SJSA1 (cell line): ENCODE results near the gene TMEM231. TPM values are rescaled to one million over a fixed set of nuclear protein-coding genes. Genes with fewer than 3 reads are reported as not detected.
"Not testable (repeated sequence)": the region's sequence is repeated elsewhere in the genome, so short reads cannot be mapped to it uniquely, and the experiment has no call there.

Experiments used
- DNase-seq, 2 experiments: peaks; one replicate each; pipeline ENCODE4 v3.0.0-alpha.2; 2015 to 2020; ENCODE audit warnings: low spot score in 2 of 2, low read depth in 1 of 2
- H3K27ac ChIP-seq: fragments of 250-450 bp; sonication (Bioruptor Pico); 2 replicates; pipeline ENCODE4 v1.5.1; 2020; ENCODE audit warnings: mild to moderate bottlenecking, moderate library complexity
- H3K27me3 ChIP-seq: fragments of 250-450 bp; sonication (Bioruptor Pico); replicated peaks from 2 replicates; pipeline ENCODE4 v1.5.1; 2020; ENCODE audit warnings: mild to moderate bottlenecking, moderate library complexity
- H3K36me3 ChIP-seq: fragments of 250-450 bp; sonication (Bioruptor Pico); 2 replicates; pipeline ENCODE4 v1.5.1; 2020; ENCODE audit warnings: mild to moderate bottlenecking
- H3K4me1 ChIP-seq: fragments of 250-450 bp; sonication (Bioruptor Pico); replicated peaks from 2 replicates; pipeline ENCODE4 v1.6.1; 2021; ENCODE audit warnings: mild to moderate bottlenecking
- H3K4me3 ChIP-seq: fragments of 250-450 bp; sonication (Bioruptor Pico); 2 replicates; pipeline ENCODE4 v1.5.1; 2020; ENCODE audit warnings: mild to moderate bottlenecking
- H3K9me3 ChIP-seq: fragments of 250-450 bp; sonication (Bioruptor Pico); replicated peaks from 2 replicates; pipeline ENCODE4 v1.5.1; 2020; ENCODE audit warnings: mild to moderate bottlenecking
- total RNA-seq: library from RNA; depleted of rRNA; stranded (reverse); fragments of >200 nt; shearing (Covaris generic); gene quantifications from 2 replicates; pipeline ENCODE4 v1.2.3, GENCODE V29; 2014

Gene TMEM231
- total RNA-seq, 1 experiment from 2014 or later = 7.0 TPM

- Histone ChIP-seq H3K27ac (no peak overlapping the region), H3K36me3 (no peaks in the 10 kb centered on the region), H3K9me3 (no peaks in the 10 kb centered on the region), H3K4me1 (0 out of 2 replicates have a peak, but pooled peaks cover 6% of the 10 kb centered on the region), H3K4me3 (peak overlapping the region; percentile 51), H3K27me3 (peaks cover 8% of the 10 kb centered on the region; the same call in 1 of the 2 replicates)
- no peak for DNase-seq
These were observed 439 bp upstream of the TMEM231 start for GRCh38 chr16:75556431-75556950.

GRCh38 chr16:75555213-75555706 is 792 bp downstream of the TMEM231 start:
- Histone ChIP-seq H3K9me3 (no peaks in the 10 kb centered on the region), H3K36me3 (no peaks in the 10 kb centered on the region), H3K27me3 (peaks cover 1% of the 10 kb centered on the region; the same call in 1 of the 2 replicates), H3K4me3 (peak overlapping the region; percentile 51), H3K4me1 (0 out of 2 replicates have a peak, but pooled peaks cover 6% of the 10 kb centered on the region), H3K27ac (peak overlapping the region; percentile 4; the same call in 1 of the 2 replicates)
- DNase-seq = peak; percentile 72 to 91

- Histone ChIP-seq H3K27me3 (no peaks in the 10 kb centered on the region), H3K27ac (no peak overlapping the region), H3K9me3 (no peaks in the 10 kb centered on the region), H3K36me3 (no peaks in the 10 kb centered on the region), H3K4me3 (no peak overlapping the region), H3K4me1 (0 out of 2 replicates have a peak, but pooled peaks cover 6% of the 10 kb centered on the region)
- no peak for DNase-seq
These were observed 3.1 kb downstream of the TMEM231 start for GRCh38 chr16:75552951-75553350.

- H3K27me3 ChIP-seq = no peaks in the 10 kb centered on the region
These were observed 5.8 kb downstream of the TMEM231 start for GRCh38 chr16:75550211-75550662.

GRCh38 chr16:75548456-75548855 is 7.6 kb downstream of the TMEM231 start:
- H3K36me3 ChIP-seq, H3K4me1 ChIP-seq, DNase-seq, H3K27ac ChIP-seq, H3K27me3 ChIP-seq, H3K9me3 ChIP-seq, H3K4me3 ChIP-seq: not testable (repeated sequence)

More at GRCh38 chr16:75550211-75550662, 5.8 kb downstream of the TMEM231 start:
- peak in 1 of 2 experiments; percentile 9 for DNase-seq
- Histone ChIP-seq H3K9me3 (no peaks in the 10 kb centered on the region), H3K4me1 (no peaks in the 10 kb centered on the region), H3K4me3 (no peak overlapping the region), H3K36me3 (no peaks in the 10 kb centered on the region), H3K27ac (no peak overlapping the region)

GRCh38 chr16:75546293-75546692 is 9.8 kb downstream of the TMEM231 start:
- H3K27ac ChIP-seq = no peak overlapping the region
- H3K27me3 ChIP-seq = no peaks in the 10 kb centered on the region
- H3K4me1 ChIP-seq = no peaks in the 10 kb centered on the region
- H3K9me3 ChIP-seq = no peaks in the 10 kb centered on the region
- no peak for DNase-seq
- H3K36me3 ChIP-seq = no peaks in the 10 kb centered on the region
- no peak overlapping the region for H3K4me3 ChIP-seq

- H3K27me3 ChIP-seq, H3K27ac ChIP-seq, DNase-seq, H3K36me3 ChIP-seq, H3K4me1 ChIP-seq, H3K9me3 ChIP-seq, H3K4me3 ChIP-seq: not testable (repeated sequence)
These were observed 10.2 kb downstream of the TMEM231 start for GRCh38 chr16:75545879-75546278.

- not testable (repeated sequence) for H3K4me3 ChIP-seq, DNase-seq, H3K36me3 ChIP-seq, H3K27me3 ChIP-seq, H3K9me3 ChIP-seq, H3K4me1 ChIP-seq, H3K27ac ChIP-seq
These were observed 13.6 kb downstream of the TMEM231 start for GRCh38 chr16:75542462-75542861.

GRCh38 chr16:75541236-75541635 is 14.8 kb downstream of the TMEM231 start:
- Histone ChIP-seq H3K27ac (no peak overlapping the region), H3K36me3 (no peaks in the 10 kb centered on the region), H3K4me1 (no peaks in the 10 kb centered on the region), H3K4me3 (no peak overlapping the region), H3K9me3 (no peaks in the 10 kb centered on the region), H3K27me3 (no peaks in the 10 kb centered on the region)
- no peak for DNase-seq

- H3K36me3 ChIP-seq, DNase-seq, H3K27me3 ChIP-seq, H3K9me3 ChIP-seq, H3K4me3 ChIP-seq, H3K4me1 ChIP-seq, H3K27ac ChIP-seq: not testable (repeated sequence)
These were observed 17.0 kb downstream of the TMEM231 start for GRCh38 chr16:75538882-75539565.

- no peaks in the 10 kb centered on the region for H3K27me3 ChIP-seq
- no peak overlapping the region for H3K27ac ChIP-seq
- no peak for DNase-seq
- H3K4me3 ChIP-seq = no peak overlapping the region
- no peaks in the 10 kb centered on the region for H3K4me1 ChIP-seq
- no peaks in the 10 kb centered on the region for H3K9me3 ChIP-seq
- no peaks in the 10 kb centered on the region for H3K36me3 ChIP-seq
These were observed 18.3 kb downstream of the TMEM231 start for GRCh38 chr16:75537776-75538175.

- no peak within 1 kb of the TSS for H3K4me3 ChIP-seq
- H3K27me3 ChIP-seq = no peaks in the 10 kb centered on the region
- no peaks in the 10 kb centered on the region for H3K9me3 ChIP-seq
- DNase-seq = no peak
- H3K27ac ChIP-seq = no peak within 1 kb of the TSS
- no peaks in the 10 kb centered on the region for H3K4me1 ChIP-seq
- no peaks in the 10 kb centered on the region for H3K36me3 ChIP-seq
These were observed 20.2 kb downstream of the TMEM231 start, which contains the start of gene CHST5 for GRCh38 chr16:75535901-75536300. CHST5 (minus strand) TSS chr16:75536108; CDS start chr16:75530384, 5,724 bp downstream.

- DNase-seq = no peak
- no peaks in the 10 kb centered on the region for H3K9me3 ChIP-seq
- no peaks in the 10 kb centered on the region for H3K4me1 ChIP-seq
- no peaks in the 10 kb centered on the region for H3K36me3 ChIP-seq
- no peak overlapping the region for H3K27ac ChIP-seq
- no peak overlapping the region for H3K4me3 ChIP-seq
- no peaks in the 10 kb centered on the region for H3K27me3 ChIP-seq
These were observed 20.7 kb downstream of the TMEM231 start for GRCh38 chr16:75535211-75535843.
